Brain microvascular endothelial cell (primary cell): Measurements from ENCODE around the gene MOSMO.
"Not testable (repeated sequence)": the region's sequence is repeated elsewhere in the genome, so short reads cannot be mapped to it uniquely, and the experiment has no call there.

ENCODE experiments used
- DNase-seq: peaks from one replicate; pipeline ENCODE4 v3.0.0-alpha.2; 2020
- H3K27ac ChIP-seq: fragments of 250-450 bp; sonication (Bioruptor Pico); 2 replicates; pipeline ENCODE4 v1.5.1; 2020; ENCODE audit warnings: mild to moderate bottlenecking, moderate library complexity
- H3K27me3 ChIP-seq: fragments of 250-450 bp; sonication (Bioruptor Pico); replicated peaks from 2 replicates; pipeline ENCODE4 v1.5.1; 2020; ENCODE audit warnings: mild to moderate bottlenecking
- H3K36me3 ChIP-seq: fragments of 250-450 bp; sonication (Bioruptor Pico); replicated peaks from 2 replicates; pipeline ENCODE4 v1.5.1; 2020; ENCODE audit warnings: mild to moderate bottlenecking
- H3K4me3 ChIP-seq: 2 replicates; pipeline ENCODE4 v1.5.1; 2011; ENCODE audit warnings: low read depth, mild to moderate bottlenecking, control low read depth, low read length, moderate library complexity
- in situ Hi-C: cut with HindIII; loops from 2 replicates; pipeline ENCODE4 v1.10.0; 2017; ENCODE audit warnings: low sequenced_read_pairs, low pct_ligation_motif_present
- TF ChIP-seq, protein P1 (sequence below): IDR thresholded peaks from 2 replicates; pipeline ENCODE4 v1.5.1; 2011; ENCODE audit warnings: low read depth, mild to moderate bottlenecking, moderate library complexity, low read length, control low read depth, inconsistent platforms; ENCODE audit errors: missing control alignments

The MOSMO gene

DNA sequence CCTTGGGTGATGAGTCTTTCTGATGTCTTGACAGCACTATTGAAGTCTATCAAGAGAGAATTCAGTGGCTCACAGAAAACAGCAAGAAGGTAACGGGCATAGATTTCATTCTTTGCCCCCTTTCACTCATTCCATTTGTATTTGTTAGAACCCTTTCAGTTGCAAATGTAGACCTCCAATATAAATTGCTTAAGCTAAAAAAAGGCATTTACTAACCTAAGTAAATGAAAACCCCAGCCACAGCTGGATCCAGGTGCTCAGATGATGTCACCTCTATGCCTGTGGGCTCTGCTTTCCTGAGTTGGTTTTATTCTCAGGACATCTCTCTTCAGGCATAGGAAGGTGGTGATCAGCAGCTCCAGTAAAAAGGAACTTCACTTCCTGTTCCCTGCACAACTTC, 95.5 kb downstream of the MOSMO start:
- in situ Hi-C loops, result no loop called here
- Histone ChIP-seq H3K27me3 (peaks cover 4% of the 10 kb centered on the region), H3K4me3 (no peak overlapping the region), H3K27ac (no peak overlapping the region), H3K36me3 (no peaks in the 10 kb centered on the region)
- DNase-seq, result no peak
- TF ChIP-seq, protein P1, sequence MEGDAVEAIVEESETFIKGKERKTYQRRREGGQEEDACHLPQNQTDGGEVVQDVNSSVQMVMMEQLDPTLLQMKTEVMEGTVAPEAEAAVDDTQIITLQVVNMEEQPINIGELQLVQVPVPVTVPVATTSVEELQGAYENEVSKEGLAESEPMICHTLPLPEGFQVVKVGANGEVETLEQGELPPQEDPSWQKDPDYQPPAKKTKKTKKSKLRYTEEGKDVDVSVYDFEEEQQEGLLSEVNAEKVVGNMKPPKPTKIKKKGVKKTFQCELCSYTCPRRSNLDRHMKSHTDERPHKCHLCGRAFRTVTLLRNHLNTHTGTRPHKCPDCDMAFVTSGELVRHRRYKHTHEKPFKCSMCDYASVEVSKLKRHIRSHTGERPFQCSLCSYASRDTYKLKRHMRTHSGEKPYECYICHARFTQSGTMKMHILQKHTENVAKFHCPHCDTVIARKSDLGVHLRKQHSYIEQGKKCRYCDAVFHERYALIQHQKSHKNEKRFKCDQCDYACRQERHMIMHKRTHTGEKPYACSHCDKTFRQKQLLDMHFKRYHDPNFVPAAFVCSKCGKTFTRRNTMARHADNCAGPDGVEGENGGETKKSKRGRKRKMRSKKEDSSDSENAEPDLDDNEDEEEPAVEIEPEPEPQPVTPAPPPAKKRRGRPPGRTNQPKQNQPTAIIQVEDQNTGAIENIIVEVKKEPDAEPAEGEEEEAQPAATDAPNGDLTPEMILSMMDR, result no peak

DNA sequence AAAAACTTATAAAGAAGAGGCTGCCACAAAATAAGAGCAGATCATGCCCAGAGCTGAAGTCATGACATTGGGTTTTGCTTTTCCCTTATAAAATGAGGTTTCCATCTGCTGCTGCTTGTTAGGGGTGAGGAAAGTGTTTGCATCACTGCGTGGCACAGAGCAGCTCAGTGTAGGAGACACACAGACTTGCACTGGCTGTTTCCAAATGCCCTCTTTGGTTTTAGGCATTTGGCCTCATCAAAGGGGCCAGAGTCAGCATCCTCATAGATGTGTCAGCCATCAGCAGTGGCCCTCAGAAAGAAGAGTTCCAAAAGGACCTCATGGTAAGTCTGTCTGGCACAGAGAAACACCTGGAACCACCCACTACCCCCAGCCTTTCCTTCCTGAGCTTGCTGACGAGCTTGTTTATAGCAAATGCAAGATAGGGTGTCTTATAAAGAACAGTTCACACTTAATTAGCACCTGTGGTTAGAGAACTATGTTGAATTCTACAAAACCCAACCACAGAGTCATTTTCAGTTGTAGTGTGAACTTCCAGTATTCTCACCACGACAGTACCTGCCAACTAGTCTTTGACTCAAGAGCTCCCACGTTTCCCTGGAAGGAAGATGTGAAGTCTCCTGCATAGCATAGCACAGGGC, 101.5 kb downstream of the MOSMO start:
- in situ Hi-C loops, result no loop called here
- DNase-seq, result no peak
- Histone ChIP-seq H3K27ac (no peak overlapping the region), H3K27me3 (peaks cover 8% of the 10 kb centered on the region), H3K36me3 (no peaks in the 10 kb centered on the region), H3K4me3 (no peak overlapping the region)
- TF ChIP-seq, protein P1, result no peak

DNA sequence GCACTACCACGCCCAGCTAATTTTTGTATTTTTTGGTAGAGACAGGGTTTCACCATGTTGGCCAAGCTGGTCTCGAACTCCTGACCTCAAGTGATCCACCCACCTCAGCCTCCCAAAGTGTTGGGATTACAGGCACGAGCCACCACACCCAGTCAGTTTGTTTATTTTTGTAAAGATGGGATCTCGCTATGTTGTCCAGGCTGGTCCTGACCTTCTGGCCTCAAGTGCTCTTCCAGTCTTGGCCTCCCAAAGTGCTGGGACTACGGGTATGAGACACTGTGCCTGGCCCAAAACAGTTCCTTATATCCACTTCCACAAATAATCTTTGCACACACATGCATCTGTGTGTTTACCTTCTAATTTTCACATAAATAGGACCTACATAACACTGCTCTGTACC, 103.7 kb downstream of the MOSMO start:
- in situ Hi-C loops, DNase-seq, H3K4me3 ChIP-seq, H3K27me3 ChIP-seq, H3K27ac ChIP-seq, H3K36me3 ChIP-seq: not testable (repeated sequence)

DNA sequence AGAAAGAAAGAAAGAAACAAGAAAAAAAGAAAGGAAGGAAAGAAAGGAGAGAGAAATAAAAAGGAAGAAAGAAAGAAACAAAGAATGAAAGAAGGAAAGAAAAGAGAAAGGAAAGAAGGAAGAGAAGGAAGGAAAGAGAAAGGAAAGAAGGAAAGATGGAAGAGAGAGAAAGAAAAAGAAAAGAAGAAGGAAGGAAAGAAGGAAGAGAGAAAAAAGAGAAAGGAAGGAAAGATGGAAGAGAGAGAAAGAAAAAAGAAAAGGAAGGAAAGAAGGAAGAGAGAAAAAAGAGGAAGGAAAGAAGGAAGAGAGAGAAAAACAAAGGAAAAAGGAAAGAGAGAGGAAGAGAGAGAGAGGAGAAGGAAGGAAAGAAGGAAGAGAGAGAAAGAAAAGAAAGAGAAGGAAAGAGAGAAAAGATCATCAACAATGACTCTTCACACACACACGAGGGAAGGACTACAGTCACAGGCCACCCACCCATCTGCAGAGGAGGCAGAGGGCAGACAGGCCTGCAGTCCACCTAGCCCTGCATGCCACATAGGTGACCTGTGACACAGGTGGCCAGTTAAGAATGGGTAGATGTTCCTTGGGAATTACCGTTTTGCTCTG, 108.3 kb downstream of the MOSMO start:
- Histone ChIP-seq H3K36me3 (no peaks in the 10 kb centered on the region), H3K27me3 (no peaks in the 10 kb centered on the region), H3K4me3 (no peak overlapping the region), H3K27ac (no peak overlapping the region)
- DNase-seq, result no peak
- in situ Hi-C loops, result no loop called here
- TF ChIP-seq, protein P1, result no peak

DNA sequence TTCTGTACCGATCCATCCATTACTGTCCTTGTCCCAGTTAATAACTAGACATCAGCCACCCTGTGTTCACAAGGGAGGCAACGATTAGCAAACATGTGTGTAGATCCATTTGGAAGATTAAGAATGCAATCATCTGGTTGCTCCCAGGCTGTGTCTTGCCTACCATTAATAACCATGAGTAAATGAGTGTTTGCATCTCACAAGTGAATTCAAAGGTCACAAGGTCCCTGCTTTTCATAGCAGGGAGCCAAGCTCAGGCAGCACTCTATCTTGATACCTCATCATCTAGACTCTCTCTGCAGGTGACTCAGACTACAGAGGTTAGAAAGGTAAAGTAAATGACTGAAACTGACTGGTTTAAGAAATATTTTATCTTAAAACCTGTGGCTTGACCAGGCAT, 109.7 kb downstream of the MOSMO start:
- in situ Hi-C loops, result no loop called here
- H3K4me3 ChIP-seq, result no peak overlapping the region
- H3K36me3 ChIP-seq, result no peaks in the 10 kb centered on the region
- no peaks in the 10 kb centered on the region for H3K27me3 ChIP-seq
- no peak overlapping the region for H3K27ac ChIP-seq
- TF ChIP-seq, protein P1, result no peak
- DNase-seq, result no peak

DNA sequence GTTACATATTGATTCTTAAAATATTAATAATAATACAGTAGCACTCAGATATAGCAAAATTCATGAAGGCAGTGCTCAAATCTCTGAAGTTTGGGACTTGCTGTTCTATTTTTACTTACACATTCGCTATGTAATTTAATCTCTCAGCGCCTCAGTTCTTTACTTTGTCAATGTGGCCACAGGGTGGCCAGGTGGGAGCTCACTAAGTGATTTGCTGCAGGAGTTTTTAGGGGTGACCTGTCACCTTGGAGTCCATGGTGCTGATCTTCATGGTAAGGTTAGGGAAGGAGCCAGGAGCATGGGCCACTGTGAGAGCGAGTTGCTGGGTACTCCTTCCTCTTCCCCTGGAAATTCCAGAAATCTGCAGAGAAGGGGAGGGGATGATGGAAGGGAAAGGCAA, 112.5 kb downstream of the MOSMO start:
- Histone ChIP-seq H3K27me3 (no peaks in the 10 kb centered on the region), H3K36me3 (no peaks in the 10 kb centered on the region), H3K27ac (no peak overlapping the region), H3K4me3 (no peak overlapping the region)
- DNase-seq, result no peak
- TF ChIP-seq, protein P1, result no peak
- in situ Hi-C loops, result no loop called here
